Peyer's patch (tissue), 4 donors: Measurements from ENCODE around the gene SYNPO. TPM values are rescaled to one million over a fixed set of nuclear protein-coding genes. Genes with fewer than 3 reads are reported as not detected.

ENCODE experiments used
- DNase-seq, 3 donors: peaks; one replicate each; pipeline ENCODE4 v3.0.0-alpha.2; 2017 to 2019
- H3K27ac ChIP-seq, 4 donors: fragments of 200-600 bp; sonication (generic); one replicate each; pipeline ENCODE4 v1.5.1; 2016 to 2019
- H3K27me3 ChIP-seq, 2 donors: fragments of 200-600 bp; sonication (generic); one replicate each; pipeline ENCODE4 v1.5.1; 2019
- H3K36me3 ChIP-seq, 3 donors: fragments of 200-600 bp; sonication (generic); one replicate each; pipeline ENCODE4 v1.5.1; 2016 to 2019
- H3K4me1 ChIP-seq, 4 donors: fragments of 200-600 bp; sonication (generic); one replicate each; pipeline ENCODE4 v1.5.1; 2016 to 2019
- H3K4me3 ChIP-seq, 4 donors: fragments of 200-600 bp; sonication (generic); 1 replicate in 3 of 4; 2 replicates in 1 of 4; pipeline ENCODE4 v1.5.1; 2016 to 2019; ENCODE audit warnings: mild to moderate bottlenecking in 1 of 4
- H3K9me3 ChIP-seq, 4 donors: fragments of 200-600 bp; sonication (generic); one replicate each; pipeline ENCODE4 v1.5.1; 2016 to 2019; ENCODE audit warnings: mild to moderate bottlenecking in 1 of 4
- POLR2A ChIP-seq, 2 donors: fragments of 450-650 bp; IDR thresholded peaks; one replicate each; pipeline ENCODE4 v1.5.1; 2017; ENCODE audit warnings: antibody characterized with exemption in 2 of 2, mild to moderate bottlenecking in 2 of 2, moderate library complexity in 2 of 2
- total RNA-seq, 4 donors: library from RNA; depleted of rRNA; stranded (reverse); fragments of >200 nt; gene quantifications; one replicate each; pipeline ENCODE4 v1.1.0, GENCODE V29; 2016
- TF ChIP-seq, protein P1 (sequence below), 6 experiments: fragments of 450-650 bp in 4 of 6; fragments of 200-600 bp in 2 of 6; sonication (generic) in 1 of 6; IDR thresholded peaks; one replicate each; pipeline ENCODE4 v1.5.1; 2017 to 2019; ENCODE audit warnings: antibody characterized with exemption in 6 of 6, mild to moderate bottlenecking in 3 of 6, moderate library complexity in 1 of 6

The SYNPO gene
- total RNA-seq, 4 donors from 2014 or later, result 28.1 to 93.3 (median 75.8) TPM

DNA sequence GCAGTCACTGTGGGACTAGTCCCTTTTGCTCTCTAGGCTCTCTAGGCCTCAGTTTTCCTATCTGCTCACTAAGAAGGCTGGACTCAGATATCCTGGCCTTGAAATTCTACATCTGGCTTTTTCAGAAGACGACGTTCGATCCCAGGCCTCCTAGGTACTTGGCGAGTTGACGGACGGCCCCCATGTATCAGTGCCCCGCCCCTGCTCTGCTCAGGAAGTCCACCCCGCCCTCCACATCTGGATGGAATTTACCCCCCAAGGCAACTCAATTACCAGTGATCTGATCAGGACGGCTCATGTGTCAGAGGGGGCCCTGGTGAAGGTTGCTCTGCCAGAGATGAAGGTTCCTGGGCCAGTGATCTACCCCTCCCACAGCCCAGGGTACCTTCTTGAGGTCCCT, 44.1 kb upstream of the SYNPO start:
- Histone ChIP-seq H3K9me3 (no peaks in the 10 kb centered on the region), H3K36me3 (no peaks in the 10 kb centered on the region), H3K27me3 (no peaks in the 10 kb centered on the region), H3K4me1 (peaks cover 0 to 66% (median 0%) of the 10 kb centered on the region in 4 donors), H3K27ac (peak overlapping the region in 2 of 4 donors; percentile 28 to 41), H3K4me3 (no peak overlapping the region)
- peak in 1 of 3 donors; percentile 49 for DNase-seq
- no peak for TF ChIP-seq POLR2A (IDR thresholded peaks at IDR 0.05)
- TF ChIP-seq, protein P1, sequence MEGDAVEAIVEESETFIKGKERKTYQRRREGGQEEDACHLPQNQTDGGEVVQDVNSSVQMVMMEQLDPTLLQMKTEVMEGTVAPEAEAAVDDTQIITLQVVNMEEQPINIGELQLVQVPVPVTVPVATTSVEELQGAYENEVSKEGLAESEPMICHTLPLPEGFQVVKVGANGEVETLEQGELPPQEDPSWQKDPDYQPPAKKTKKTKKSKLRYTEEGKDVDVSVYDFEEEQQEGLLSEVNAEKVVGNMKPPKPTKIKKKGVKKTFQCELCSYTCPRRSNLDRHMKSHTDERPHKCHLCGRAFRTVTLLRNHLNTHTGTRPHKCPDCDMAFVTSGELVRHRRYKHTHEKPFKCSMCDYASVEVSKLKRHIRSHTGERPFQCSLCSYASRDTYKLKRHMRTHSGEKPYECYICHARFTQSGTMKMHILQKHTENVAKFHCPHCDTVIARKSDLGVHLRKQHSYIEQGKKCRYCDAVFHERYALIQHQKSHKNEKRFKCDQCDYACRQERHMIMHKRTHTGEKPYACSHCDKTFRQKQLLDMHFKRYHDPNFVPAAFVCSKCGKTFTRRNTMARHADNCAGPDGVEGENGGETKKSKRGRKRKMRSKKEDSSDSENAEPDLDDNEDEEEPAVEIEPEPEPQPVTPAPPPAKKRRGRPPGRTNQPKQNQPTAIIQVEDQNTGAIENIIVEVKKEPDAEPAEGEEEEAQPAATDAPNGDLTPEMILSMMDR (IDR thresholded peaks at IDR 0.05), result no peak

DNA sequence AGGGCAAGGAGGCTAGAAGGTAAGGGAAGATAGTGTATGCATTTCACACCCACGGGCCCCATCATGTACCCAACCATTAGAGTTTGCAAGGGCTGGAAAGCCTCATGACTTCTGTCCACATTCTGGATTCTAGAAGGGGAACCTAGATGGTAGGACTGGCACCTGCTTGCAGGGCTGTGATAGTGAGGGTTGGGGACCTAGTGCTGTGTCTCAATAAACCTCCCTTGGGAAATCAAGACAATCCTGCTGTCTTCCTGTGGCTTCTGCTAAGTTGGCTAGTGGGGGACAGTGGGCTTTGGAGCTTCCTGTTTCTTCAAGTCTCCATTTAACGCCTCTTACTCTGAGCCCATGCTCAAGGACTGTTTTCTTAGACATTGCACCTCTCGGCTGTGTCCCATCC, 43.6 kb upstream of the SYNPO start:
- Histone ChIP-seq H3K27me3 (no peaks in the 10 kb centered on the region), H3K4me1 (peaks cover 0 to 61% (median 0%) of the 10 kb centered on the region in 4 donors), H3K9me3 (no peaks in the 10 kb centered on the region), H3K27ac (peak overlapping the region in 1 of 4 donors; percentile 28), H3K36me3 (no peaks in the 10 kb centered on the region), H3K4me3 (no peak overlapping the region)
- TF ChIP-seq, protein P1 (IDR thresholded peaks at IDR 0.05), result no peak
- no peak for TF ChIP-seq POLR2A (IDR thresholded peaks at IDR 0.05)
- no peak for DNase-seq

DNA sequence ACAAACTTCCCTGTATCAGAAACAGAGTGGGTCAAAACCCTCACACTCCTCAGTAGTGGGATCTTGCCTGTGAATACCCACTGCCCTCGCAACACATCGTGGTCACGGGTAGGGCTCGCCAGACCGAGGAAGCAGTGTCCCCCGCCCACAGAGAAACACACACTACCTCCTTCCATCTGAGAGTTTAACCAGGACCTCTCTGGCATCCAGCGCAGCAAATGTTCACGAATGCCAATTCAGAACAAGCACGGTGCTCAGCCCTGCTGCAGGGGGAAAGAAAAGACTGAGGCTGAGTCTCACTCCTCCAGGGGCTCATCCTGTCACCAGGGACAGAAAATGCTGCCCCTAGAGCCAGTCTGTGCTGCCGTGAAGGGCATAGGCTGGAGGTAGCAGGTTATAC, 42.5 kb upstream of the SYNPO start:
- H3K27me3 ChIP-seq, result no peaks in the 10 kb centered on the region
- TF ChIP-seq POLR2A (IDR thresholded peaks at IDR 0.05), result no peak
- TF ChIP-seq, protein P1 (IDR thresholded peaks at IDR 0.05), result no peak
- DNase-seq, result peak in 1 of 3 donors; percentile 47
- H3K4me1 ChIP-seq, result peaks cover 0 to 54% (median 0%) of the 10 kb centered on the region in 4 donors
- H3K27ac ChIP-seq, result peak overlapping the region in 2 of 4 donors; percentile 18 to 59
- no peaks in the 10 kb centered on the region for H3K9me3 ChIP-seq
- no peaks in the 10 kb centered on the region for H3K36me3 ChIP-seq
- H3K4me3 ChIP-seq, result no peak overlapping the region

DNA sequence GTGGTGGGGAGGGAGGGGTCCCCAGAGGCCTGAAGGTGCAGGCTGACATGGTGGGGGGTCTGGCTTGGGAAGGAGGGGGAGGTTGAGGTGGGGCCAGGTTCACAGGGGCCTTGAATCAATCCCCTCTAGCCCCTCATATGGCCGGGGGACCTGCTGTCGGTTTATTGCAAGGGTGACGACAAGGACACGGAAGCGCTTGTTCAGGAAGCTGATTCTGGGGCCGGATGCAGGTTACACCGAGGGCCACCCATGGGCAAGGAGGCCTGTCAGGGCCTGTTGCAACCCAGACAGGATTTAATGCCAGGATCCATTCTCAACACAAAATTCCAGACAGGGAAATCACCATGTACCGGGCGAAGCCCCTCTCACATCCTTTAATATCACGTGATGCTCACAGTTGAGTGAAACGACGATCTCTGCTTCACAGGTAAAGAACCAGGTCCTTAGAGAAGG, 41.6 kb upstream of the SYNPO start:
- DNase-seq, result peak in 1 of 3 donors; percentile 46
- no peaks in the 10 kb centered on the region for H3K27me3 ChIP-seq
- no peaks in the 10 kb centered on the region for H3K36me3 ChIP-seq
- H3K4me1 ChIP-seq, result peaks cover 0 to 46% (median 0%) of the 10 kb centered on the region in 4 donors
- no peaks in the 10 kb centered on the region for H3K9me3 ChIP-seq
- no peak for TF ChIP-seq POLR2A (IDR thresholded peaks at IDR 0.05)
- TF ChIP-seq, protein P1 (IDR thresholded peaks at IDR 0.05), result no peak
- H3K27ac ChIP-seq, result peak overlapping the region in 2 of 4 donors; percentile 18 to 51
- H3K4me3 ChIP-seq, result no peak overlapping the region

DNA sequence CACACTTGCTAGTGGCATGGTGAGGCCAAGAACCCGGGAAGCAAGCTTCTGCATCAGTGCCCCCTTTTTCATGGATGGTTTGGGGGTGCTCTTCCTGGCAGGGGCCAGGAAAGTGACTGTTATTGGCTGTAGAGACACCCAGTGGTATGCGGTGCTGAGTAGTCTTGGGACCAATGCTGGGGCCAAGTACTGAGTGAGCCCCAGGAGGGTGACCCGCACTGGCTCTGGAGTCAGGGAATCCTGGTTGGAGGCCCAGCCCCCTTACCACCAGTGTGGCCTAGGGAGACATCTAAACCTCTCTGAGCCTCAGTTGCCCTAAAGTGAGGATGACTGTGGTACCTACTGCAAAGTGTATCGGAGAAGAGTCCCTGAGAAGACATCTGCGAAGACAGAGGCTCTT, 41.2 kb upstream of the SYNPO start:
- Histone ChIP-seq H3K4me1 (peaks cover 0 to 42% (median 0%) of the 10 kb centered on the region in 4 donors), H3K36me3 (no peaks in the 10 kb centered on the region), H3K27me3 (no peaks in the 10 kb centered on the region), H3K4me3 (no peak overlapping the region), H3K27ac (peak overlapping the region in 2 of 4 donors; percentile 51 to 52), H3K9me3 (no peaks in the 10 kb centered on the region)
- peak in 1 of 3 donors; percentile 30 for DNase-seq
- TF ChIP-seq, protein P1 (IDR thresholded peaks at IDR 0.05), result no peak
- no peak for TF ChIP-seq POLR2A (IDR thresholded peaks at IDR 0.05)
